Colonic mucosa (tissue), 4 donors: Measurements from ENCODE around the gene SPPL3. TPM values are rescaled to one million over a fixed set of nuclear protein-coding genes. Genes with fewer than 3 reads are reported as not detected.

ENCODE experiments used
- DNase-seq: peaks from one replicate; pipeline ENCODE4 v3.0.0-alpha.2; 2020
- H3K27ac ChIP-seq: fragments of 200-600 bp; one replicate; pipeline ENCODE4 v1.8.0; 2021
- H3K27me3 ChIP-seq: fragments of 200-600 bp; one replicate; pipeline ENCODE4 v1.8.0; 2021
- H3K36me3 ChIP-seq: fragments of 200-600 bp; one replicate; pipeline ENCODE4 v1.8.0; 2021
- H3K4me1 ChIP-seq: fragments of 200-600 bp; one replicate; pipeline ENCODE4 v1.8.0; 2021; ENCODE audit warnings: mild to moderate bottlenecking
- H3K4me3 ChIP-seq: fragments of 200-600 bp; one replicate; pipeline ENCODE4 v1.8.0; 2021
- H3K9ac ChIP-seq, 2 donors: one replicate each; pipeline ENCODE4 v1.7.0; 2013; ENCODE audit warnings: control low read depth in 2 of 2, low read depth in 2 of 2, low read length in 2 of 2
- H3K9me3 ChIP-seq: fragments of 200-600 bp; one replicate; pipeline ENCODE4 v1.8.0; 2021
- intact Hi-C: fragments of 100-400 bp; cut with DNase I; formaldehyde crosslinking; loops from one replicate; pipeline ENCODE4 v1.14.1; 2022
- total RNA-seq, 2 donors: library from RNA; stranded (reverse); fragmentation: NEBNext Ultra II Directional in 1 of 2; extraction: Animal tissue kit (Norgen Biotek cat#: 25700) in 1 of 2; gene quantifications; one replicate each; pipeline ENCODE4 v1.2.1, GENCODE V29; 2021
- TF ChIP-seq, protein P1 (sequence below): fragments of 200-600 bp; IDR thresholded peaks from one replicate; pipeline ENCODE4 v1.8.0; 2022; ENCODE audit warnings: antibody characterized with exemption, mild to moderate bottlenecking
- donor health status: healthy.
- donor health status: DM: no; HTN: no; CAD: no.
- donor health status: DM: no; HTN: no; CAD: no.

SPPL3 gene
- total RNA-seq, 2 donors from 2014 or later = 44.7 to 55.2 TPM

DNA sequence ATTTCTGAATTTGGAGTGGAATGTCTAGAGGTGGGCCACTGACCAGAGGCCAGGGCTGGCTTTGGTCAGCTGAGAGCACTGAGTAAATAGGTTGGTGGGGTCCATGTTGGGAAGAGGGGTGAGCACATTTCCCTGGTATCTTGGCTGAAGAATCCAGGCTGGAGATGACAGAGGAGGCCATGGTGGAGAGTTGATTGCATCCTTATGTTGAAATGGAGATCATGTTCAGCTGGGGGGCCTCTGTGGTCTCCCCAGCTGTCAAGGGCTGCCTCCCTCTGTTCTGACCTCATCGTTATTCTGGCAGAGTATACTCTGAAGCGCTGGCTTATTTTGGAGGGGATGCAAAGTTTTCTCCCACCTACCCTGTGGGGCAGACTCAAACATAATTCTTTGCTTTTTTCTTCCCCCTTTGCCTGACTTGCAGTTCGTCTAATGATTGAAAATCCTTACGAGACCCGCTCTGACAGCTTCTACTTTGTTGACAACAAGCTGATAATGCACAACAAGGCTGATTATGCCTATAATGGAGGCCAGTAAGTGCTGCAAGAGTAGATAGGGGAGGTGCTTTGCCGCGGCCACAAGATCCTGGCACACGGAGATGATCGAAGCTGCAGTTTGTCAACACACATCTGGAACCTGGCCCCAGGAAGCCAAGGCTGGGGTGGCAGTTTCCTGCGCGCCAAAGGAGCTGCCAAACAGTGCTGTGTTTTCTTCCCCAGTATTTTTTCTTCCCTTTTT is 184.5 kb downstream of the SPPL3 start:
- peak overlapping the region in 1 of 2 donors; percentile 73 for H3K9ac ChIP-seq
- TF ChIP-seq, protein P1, sequence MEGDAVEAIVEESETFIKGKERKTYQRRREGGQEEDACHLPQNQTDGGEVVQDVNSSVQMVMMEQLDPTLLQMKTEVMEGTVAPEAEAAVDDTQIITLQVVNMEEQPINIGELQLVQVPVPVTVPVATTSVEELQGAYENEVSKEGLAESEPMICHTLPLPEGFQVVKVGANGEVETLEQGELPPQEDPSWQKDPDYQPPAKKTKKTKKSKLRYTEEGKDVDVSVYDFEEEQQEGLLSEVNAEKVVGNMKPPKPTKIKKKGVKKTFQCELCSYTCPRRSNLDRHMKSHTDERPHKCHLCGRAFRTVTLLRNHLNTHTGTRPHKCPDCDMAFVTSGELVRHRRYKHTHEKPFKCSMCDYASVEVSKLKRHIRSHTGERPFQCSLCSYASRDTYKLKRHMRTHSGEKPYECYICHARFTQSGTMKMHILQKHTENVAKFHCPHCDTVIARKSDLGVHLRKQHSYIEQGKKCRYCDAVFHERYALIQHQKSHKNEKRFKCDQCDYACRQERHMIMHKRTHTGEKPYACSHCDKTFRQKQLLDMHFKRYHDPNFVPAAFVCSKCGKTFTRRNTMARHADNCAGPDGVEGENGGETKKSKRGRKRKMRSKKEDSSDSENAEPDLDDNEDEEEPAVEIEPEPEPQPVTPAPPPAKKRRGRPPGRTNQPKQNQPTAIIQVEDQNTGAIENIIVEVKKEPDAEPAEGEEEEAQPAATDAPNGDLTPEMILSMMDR = no peak
- H3K4me1 ChIP-seq = peaks cover 10% of the 10 kb centered on the region
- no peaks in the 10 kb centered on the region for H3K9me3 ChIP-seq
- intact Hi-C loops = loop anchor here (5.0 kb wide), 1 partner anchor 137 kb away; the partner anchor contains the start of gene POP5
- H3K27me3 ChIP-seq = no peaks in the 10 kb centered on the region
- peak overlapping the region; percentile 46 for H3K27ac ChIP-seq
- H3K4me3 ChIP-seq = no peak overlapping the region
- DNase-seq = peak; percentile 50
- no peaks in the 10 kb centered on the region for H3K36me3 ChIP-seq

DNA sequence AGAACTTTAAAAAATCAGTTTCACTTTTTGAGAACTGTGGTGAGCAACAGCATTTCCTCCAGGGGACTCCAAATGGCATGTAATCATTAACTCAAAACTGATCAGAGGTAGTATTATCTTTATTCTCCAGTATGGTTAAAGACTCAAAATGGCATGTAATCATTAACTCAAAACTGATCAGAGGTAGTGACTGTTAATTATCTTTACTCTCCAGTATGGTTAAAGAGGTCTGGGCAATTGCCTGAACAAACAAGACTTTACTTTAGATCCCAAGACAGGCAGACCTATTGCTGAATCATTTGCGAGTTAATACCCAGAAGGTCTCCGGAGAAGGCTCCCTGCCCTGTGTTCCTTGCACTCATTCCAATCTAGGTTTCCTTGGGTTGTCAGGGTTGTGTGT is 185.1 kb downstream of the SPPL3 start:
- TF ChIP-seq, protein P1 = no peak
- H3K9me3 ChIP-seq = no peaks in the 10 kb centered on the region
- peak overlapping the region in 1 of 2 donors; percentile 73 for H3K9ac ChIP-seq
- no peak for DNase-seq
- no peaks in the 10 kb centered on the region for H3K27me3 ChIP-seq
- intact Hi-C loops = loop anchor here (5.0 kb wide), 1 partner anchor 137 kb away; the partner anchor contains the start of gene POP5
- peak overlapping the region; percentile 46 for H3K27ac ChIP-seq
- no peaks in the 10 kb centered on the region for H3K36me3 ChIP-seq
- H3K4me1 ChIP-seq = peaks cover 9% of the 10 kb centered on the region
- no peak overlapping the region for H3K4me3 ChIP-seq

DNA sequence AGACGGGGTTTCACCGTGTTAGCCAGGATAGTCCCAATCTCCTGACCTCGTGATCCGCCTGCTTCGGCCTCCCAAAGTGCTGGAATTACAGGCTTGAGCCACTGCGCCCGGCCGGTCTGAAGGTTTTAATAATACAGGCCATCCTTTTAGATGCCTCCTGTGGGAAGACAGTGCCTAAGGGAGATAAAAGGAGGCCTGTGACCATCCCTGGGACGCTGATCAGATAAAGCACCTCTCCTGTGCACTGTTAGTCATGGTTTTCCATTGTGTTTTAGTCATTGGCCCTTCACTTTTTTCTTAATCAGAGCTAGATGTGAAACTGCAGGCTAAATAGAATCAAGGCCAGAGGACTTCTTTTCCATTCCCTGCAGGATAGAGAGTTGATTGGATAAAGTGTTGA is 186.1 kb downstream of the SPPL3 start:
- peak overlapping the region in 1 of 2 donors; percentile 30 for H3K9ac ChIP-seq
- H3K9me3 ChIP-seq = no peaks in the 10 kb centered on the region
- H3K4me1 ChIP-seq = peaks cover 9% of the 10 kb centered on the region
- DNase-seq = no peak
- H3K36me3 ChIP-seq = no peaks in the 10 kb centered on the region
- no peak overlapping the region for H3K4me3 ChIP-seq
- intact Hi-C loops = loop anchor here (5.0 kb wide), 1 partner anchor 136 kb away; the partner anchor contains the start of gene POP5
- H3K27me3 ChIP-seq = no peaks in the 10 kb centered on the region
- peak overlapping the region; percentile 46 for H3K27ac ChIP-seq
- TF ChIP-seq, protein P1 = no peak

DNA sequence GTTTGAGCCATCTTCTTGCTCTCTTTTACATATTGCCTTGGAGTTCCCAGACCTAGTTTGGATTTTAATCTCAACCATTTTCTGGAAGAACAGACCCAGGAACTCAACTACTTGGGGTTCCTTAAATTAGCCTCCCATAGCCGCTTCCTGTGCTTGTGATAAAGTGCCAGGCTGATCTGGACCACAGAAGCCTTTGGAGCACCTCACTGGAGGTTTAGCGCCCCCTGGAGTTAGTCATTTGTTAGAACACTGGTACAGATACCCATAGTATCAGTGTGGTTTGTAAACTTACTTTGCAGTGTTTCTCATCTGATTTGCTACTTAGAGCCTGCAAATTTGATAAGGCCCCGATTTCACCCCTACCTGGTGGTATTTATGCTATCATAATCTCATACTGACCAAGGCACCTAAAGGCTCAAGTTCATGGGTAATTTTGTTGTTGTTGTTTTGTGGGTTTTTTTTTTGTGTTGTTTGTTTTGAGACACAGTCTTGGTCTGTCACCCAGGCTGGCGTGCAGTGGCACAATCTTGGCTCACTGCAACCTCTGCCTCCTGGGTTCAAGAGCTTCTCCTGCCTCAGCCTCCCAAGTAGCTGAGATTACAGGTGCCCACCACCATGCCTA is 190.2 kb downstream of the SPPL3 start:
- Histone ChIP-seq H3K27me3 (no peaks in the 10 kb centered on the region), H3K27ac (no peak overlapping the region), H3K4me1 (peaks cover 21% of the 10 kb centered on the region), H3K9ac (no peak overlapping the region), H3K4me3 (no peak overlapping the region), H3K9me3 (no peaks in the 10 kb centered on the region), H3K36me3 (no peaks in the 10 kb centered on the region)
- intact Hi-C loops = loop anchor here (1.0 kb wide), 1 partner anchor 66 kb away; no protein-coding TSS in a partner anchor
- peak; percentile 87 for DNase-seq
- TF ChIP-seq, protein P1 = peak; percentile 78

DNA sequence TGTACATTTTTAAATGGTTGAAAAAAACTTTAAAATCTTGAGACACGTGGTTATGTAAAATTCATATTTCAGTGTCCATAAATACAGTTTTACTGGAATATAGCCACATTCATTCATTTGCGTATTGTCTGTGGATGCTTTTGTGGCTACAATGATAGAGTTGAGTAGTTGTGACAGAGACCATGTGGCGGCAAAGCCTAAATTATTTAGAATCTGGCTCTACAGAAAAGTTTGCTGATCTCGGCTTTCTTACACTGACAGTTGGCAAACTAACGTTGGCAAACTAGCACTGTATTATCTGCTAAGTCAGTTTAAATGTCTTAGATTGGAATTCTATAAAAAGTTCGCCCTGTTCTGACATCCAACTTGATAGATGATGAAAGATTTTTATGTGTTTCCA is 191.5 kb downstream of the SPPL3 start:
- TF ChIP-seq, protein P1 = no peak
- Histone ChIP-seq H3K27me3 (no peaks in the 10 kb centered on the region), H3K9ac (no peak overlapping the region), H3K4me1 (peaks cover 18% of the 10 kb centered on the region), H3K4me3 (no peak overlapping the region), H3K27ac (no peak overlapping the region), H3K36me3 (no peaks in the 10 kb centered on the region), H3K9me3 (no peaks in the 10 kb centered on the region)
- DNase-seq = no peak
- intact Hi-C loops = no loop called here

Other genes starting within 250 kb of the SPPL3 start
- gene MLEC, start 217.2 kb downstream of the SPPL3 start, total RNA-seq = 100 to 1,000 TPM; 331 to 500 TPM
- 10 to 100 TPM; 22.7 to 28.3 TPM for gene UNC119B, start 193.9 kb downstream of the SPPL3 start, total RNA-seq
- gene ACADS, start 178.5 kb downstream of the SPPL3 start, total RNA-seq = 100 to 1,000 TPM in 1 of 2 donors, 10 to 100 TPM in 1; 86.0 to 202 TPM
- 10 to 100 TPM; 18.0 to 24.7 TPM for gene HNF1A, start 74.2 kb upstream of the SPPL3 start, total RNA-seq
- 10 to 100 TPM; 10.6 to 18.3 TPM for gene C12orf43, start 112.1 kb upstream of the SPPL3 start, total RNA-seq
- gene OASL, start 134.9 kb upstream of the SPPL3 start, total RNA-seq = 1 to 10 TPM; 5.2 to 7.0 TPM
- 1 to 10 TPM in 1 of 2 donors, under 1 TPM in 1; 0.62 to 1.7 TPM for gene P2RX7, start 228.5 kb upstream of the SPPL3 start, total RNA-seq